ENCODE data around the gene LAMA3. TPM values are rescaled to one million over a fixed set of nuclear protein-coding genes. Genes with fewer than 3 reads are reported as not detected.
A peak's percentile ranks its signal among the peaks of the same experiment; 100 is the strongest.

LAMA3 gene
- total RNA-seq, 1 experiment from 2014 or later: 0.56 TPM

GRCh38 chr18:23994361-23994902 is 305.2 kb downstream of the LAMA3 start:
- peak; percentile 77 for DNase-seq (ENCODE audit: low read depth)

- DNase-seq (ENCODE audit: low read depth): no peak
Observed at GRCh38 chr18:23995180-23995579, 305.9 kb downstream of the LAMA3 start.

GRCh38 chr18:23998018-23998417 is 308.8 kb downstream of the LAMA3 start:
- no peak for DNase-seq (ENCODE audit: low read depth)

GRCh38 chr18:23998820-23999219 is 309.6 kb downstream of the LAMA3 start:
- DNase-seq (ENCODE audit: low read depth): peak; percentile 56

- no peak for DNase-seq (ENCODE audit: low read depth)
Observed at GRCh38 chr18:24000613-24001490, 311.6 kb downstream of the LAMA3 start.

- DNase-seq (ENCODE audit: low read depth): no peak
Observed at GRCh38 chr18:24002479-24002878, 313.2 kb downstream of the LAMA3 start.

GRCh38 chr18:24003288-24003687 is 314.0 kb downstream of the LAMA3 start:
- DNase-seq (ENCODE audit: low read depth): no peak

GRCh38 chr18:24003903-24004640 is 314.8 kb downstream of the LAMA3 start:
- DNase-seq (ENCODE audit: low read depth): no peak

Other genes starting within 250 kb of the LAMA3 start
- gene RIOK3, start 236.2 kb upstream of the LAMA3 start, total RNA-seq (2014; rRNA removed; shearing (Covaris generic)): 20.7 and 25.5 TPM in 2 replicates
- 20.5 and 26.8 TPM in 2 replicates for gene RMC1, start 185.9 kb upstream of the LAMA3 start, total RNA-seq (2014; rRNA removed; shearing (Covaris generic))
- gene NPC1, start 102.9 kb upstream of the LAMA3 start, total RNA-seq (2014; rRNA removed; shearing (Covaris generic)): 103 and 105 TPM in 2 replicates
- not detected in 2 replicates for gene ANKRD29, start 26.5 kb upstream of the LAMA3 start, total RNA-seq (2014; rRNA removed; shearing (Covaris generic))

All from HT1080 (cell line).